Thoracic aorta (tissue), 2 donors: Measurements from ENCODE around the gene ZBTB7A. TPM values are rescaled to one million over a fixed set of nuclear protein-coding genes. Genes with fewer than 3 reads are reported as not detected.
A peak's percentile ranks its signal among the peaks of the same experiment; 100 is the strongest.

ENCODE experiments used
- ATAC-seq: fragments of 150-250 bp; one replicate; pipeline ENCODE4 v1.8.0; 2017; ENCODE audit warnings: low read depth; ENCODE audit not compliant: insufficient number of reproducible peaks, low FRiP score
- DNase-seq: peaks from one replicate; pipeline ENCODE4 v3.0.0-alpha.2; 2020; ENCODE audit warnings: low spot score
- H3K27ac ChIP-seq, 2 donors: fragments of 200-600 bp; sonication (generic); 1 replicate in 1 of 2; 2 replicates in 1 of 2; pipeline ENCODE4 v1.5.1; 2016; ENCODE audit warnings: mild to moderate bottlenecking in 2 of 2, moderate library complexity in 2 of 2
- H3K27me3 ChIP-seq: fragments of 200-600 bp; sonication (generic); replicated peaks from 2 replicates; pipeline ENCODE4 v1.6.0; 2016; ENCODE audit warnings: mild to moderate bottlenecking; ENCODE audit not compliant: insufficient read depth
- H3K36me3 ChIP-seq: fragments of 200-600 bp; sonication (generic); one replicate; pipeline ENCODE4 v1.5.1; 2016
- H3K4me1 ChIP-seq, 2 donors: fragments of 200-600 bp; sonication (generic); 1 replicate in 1 of 2; 2 replicates in 1 of 2; pipeline versions ENCODE4 v1.5.1 to v1.6.0; 2016; ENCODE audit warnings: low read depth in 2 of 2, mild to moderate bottlenecking in 1 of 2; ENCODE audit not compliant: control insufficient read depth in 1 of 2
- H3K4me3 ChIP-seq: fragments of 200-600 bp; sonication (generic); 2 replicates; pipeline ENCODE4 v1.5.1; 2016; ENCODE audit warnings: mild to moderate bottlenecking
- H3K9me3 ChIP-seq: fragments of 200-600 bp; sonication (generic); 2 replicates; pipeline ENCODE4 v1.5.1; 2016
- CTCF ChIP-seq: fragments of 200-600 bp; sonication (generic); IDR thresholded peaks from one replicate; pipeline ENCODE4 v1.5.1; 2019; ENCODE audit warnings: antibody characterized with exemption
- total RNA-seq, 2 donors: library from RNA; depleted of rRNA; stranded (reverse); fragments of >200 nt; gene quantifications; one replicate each; pipeline versions ENCODE4 v1.1.0 to v1.2.3, GENCODE V29; 2016

Gene ZBTB7A
- total RNA-seq, 2 donors from 2014 or later = 85.1 to 91.9 TPM

GRCh38 chr19:4081441-4082129 is 14.9 kb upstream of the ZBTB7A start:
- DNase-seq (no peak), ATAC-seq (no peak)
- no peak overlapping the region for H3K27ac ChIP-seq
- H3K27me3 ChIP-seq = no peaks in the 10 kb centered on the region
- H3K4me1 ChIP-seq = peaks cover 5 to 12% of the 10 kb centered on the region in 2 donors
- no peaks in the 10 kb centered on the region for H3K36me3 ChIP-seq
- no peak overlapping the region for H3K4me3 ChIP-seq
- no peaks in the 10 kb centered on the region for H3K9me3 ChIP-seq
- no peak for TF ChIP-seq CTCF

GRCh38 chr19:4080473-4080872 is 13.8 kb upstream of the ZBTB7A start:
- H3K27me3 ChIP-seq = no peaks in the 10 kb centered on the region
- no peak for DNase-seq

GRCh38 chr19:4077800-4078684 is 11.3 kb upstream of the ZBTB7A start:
- ATAC-seq = no peak
- no peak for TF ChIP-seq CTCF
- no peak for DNase-seq

More at GRCh38 chr19:4080473-4080872, 13.8 kb upstream of the ZBTB7A start:
- no peaks in the 10 kb centered on the region for H3K36me3 ChIP-seq
- no peak overlapping the region for H3K27ac ChIP-seq
- no peak for ATAC-seq
- H3K9me3 ChIP-seq = no peaks in the 10 kb centered on the region
- TF ChIP-seq CTCF = no peak
- H3K4me1 ChIP-seq = peaks cover 5 to 12% of the 10 kb centered on the region in 2 donors
- no peak overlapping the region for H3K4me3 ChIP-seq

GRCh38 chr19:4077007-4077374 is 10.3 kb upstream of the ZBTB7A start:
- no peak for ATAC-seq
- no peak for DNase-seq
- no peaks in the 10 kb centered on the region for H3K9me3 ChIP-seq
- H3K36me3 ChIP-seq = no peaks in the 10 kb centered on the region
- no peaks in the 10 kb centered on the region for H3K27me3 ChIP-seq
- no peak overlapping the region for H3K27ac ChIP-seq
- peaks cover 5 to 6% of the 10 kb centered on the region in 2 donors for H3K4me1 ChIP-seq
- H3K4me3 ChIP-seq = no peak overlapping the region
- TF ChIP-seq CTCF = no peak

More at GRCh38 chr19:4077800-4078684, 11.3 kb upstream of the ZBTB7A start:
- Histone ChIP-seq H3K27ac (peak overlapping the region in 1 of 2 donors; percentile 32), H3K4me1 (peaks cover 5 to 6% of the 10 kb centered on the region in 2 donors), H3K36me3 (no peaks in the 10 kb centered on the region), H3K9me3 (no peaks in the 10 kb centered on the region), H3K27me3 (no peaks in the 10 kb centered on the region), H3K4me3 (peak overlapping the region; percentile 75)

GRCh38 chr19:4075373-4075772 is 8.7 kb upstream of the ZBTB7A start:
- ATAC-seq (no peak), DNase-seq (no peak)
- no peak for TF ChIP-seq CTCF
- H3K9me3 ChIP-seq = no peaks in the 10 kb centered on the region
- peaks cover 5 to 6% of the 10 kb centered on the region in 2 donors for H3K4me1 ChIP-seq
- H3K27me3 ChIP-seq = no peaks in the 10 kb centered on the region
- no peak overlapping the region for H3K27ac ChIP-seq
- H3K36me3 ChIP-seq = no peaks in the 10 kb centered on the region
- no peak overlapping the region for H3K4me3 ChIP-seq
